A549 (cell line): ENCODE results near the gene RHOJ. TPM values are rescaled to one million over a fixed set of nuclear protein-coding genes. Genes with fewer than 3 reads are reported as not detected.

Experiments used
- ATAC-seq, 2 experiments: fragments of 200-7000 bp in 1 of 2; fragments of >200 bp in 1 of 2; cut with Nextera tagmentation in 1 of 2; cut with Tn5 transposase in 1 of 2; 3 replicates each; pipeline versions ENCODE4 v1.8.0 to v1.9.1; 2018 to 2020; ENCODE audit warnings: mild to moderate bottlenecking in 1 of 2, moderate library complexity in 1 of 2
- CTCF ChIA-PET: fragments of 300-600 bp; sonication (Branson Sonifier 250); formaldehyde crosslinking; extraction: SDS; loops from one replicate; lab custom pipeline; 2021; ENCODE audit warnings: antibody characterized with exemption, inconsistent platforms; lab: Yijun Ruan, JAX
- POLR2A ChIA-PET: fragments of 350-600 bp; formaldehyde crosslinking; extraction: SDS; loops from one replicate; lab custom pipeline; 2021; ENCODE audit warnings: antibody characterized with exemption, inconsistent platforms; lab: Yijun Ruan, JAX
- DNase-seq, 2 experiments: peaks; one replicate each; pipeline versions ENCODE4 v3.0.0 to v3.0.0-alpha.2; 2011 to 2016; ENCODE audit warnings: low read depth in 1 of 2, low spot score in 1 of 2
- FAIRE-seq: peaks from 2 replicates; lab custom pipeline; 2011; peaks lifted over from hg19 to GRCh38; lab: Jason Lieb, UNC
- H3K27ac ChIP-seq, 2 experiments: fragments of >200 bp; sonication (Bioruptor Twin); formaldehyde crosslinking; 3 replicates each; pipeline ENCODE4 v1.5.1; 2016 to 2017
- H3K4me1 ChIP-seq: fragments of >200 bp; sonication (Bioruptor Twin); formaldehyde crosslinking; 3 replicates; pipeline ENCODE4 v1.6.1; 2016
- H3K4me2 ChIP-seq: fragments of >200 bp; sonication (Bioruptor Twin); formaldehyde crosslinking; 3 replicates; pipeline ENCODE4 v1.6.1; 2016
- H3K4me3 ChIP-seq: fragments of >200 bp; sonication (Bioruptor Twin); formaldehyde crosslinking; 3 replicates; pipeline ENCODE4 v1.5.1; 2016
- H3K9me3 ChIP-seq: fragments of >200 bp; sonication (Bioruptor Twin); formaldehyde crosslinking; 3 replicates; pipeline ENCODE4 v1.6.1; 2016
- BCL3 ChIP-seq: fragments of >200 bp; sonication (Bioruptor Twin); formaldehyde crosslinking; IDR thresholded peaks from 3 replicates; pipeline ENCODE4 v1.6.1; 2016
- CBX2 ChIP-seq: fragments of 200-600 bp; sonication (generic); IDR thresholded peaks from 2 replicates; pipeline ENCODE4 v1.6.1; 2016; ENCODE audit warnings: low read depth, mild to moderate bottlenecking, borderline replicate concordance
- CBX8 ChIP-seq: fragments of 200-600 bp; sonication (generic); IDR thresholded peaks from 2 replicates; pipeline ENCODE4 v1.6.1; 2016
- CHD4 ChIP-seq: fragments of 200-600 bp; sonication (generic); IDR thresholded peaks from 2 replicates; pipeline ENCODE4 v1.6.1; 2016; ENCODE audit warnings: antibody characterized with exemption, mild to moderate bottlenecking, borderline replicate concordance
- EHMT2 ChIP-seq: fragments of 200-600 bp; sonication (generic); IDR thresholded peaks from 2 replicates; pipeline ENCODE4 v1.6.1; 2016; ENCODE audit warnings: antibody characterized with exemption, low read depth, mild to moderate bottlenecking, moderate library complexity
- ELK1 ChIP-seq: fragments of 150-350 bp; IDR thresholded peaks from 2 replicates; pipeline ENCODE4 v1.6.1; 2014; ENCODE audit warnings: low read depth, mild to moderate bottlenecking, low read length
- FOXS1 ChIP-seq: fragments of 250-450 bp; sonication (Bioruptor Pico); IDR thresholded peaks from 2 replicates; pipeline ENCODE4 v1.5.0; 2020; ENCODE audit warnings: mild to moderate bottlenecking, moderate library complexity
- GATA3 ChIP-seq: IDR thresholded peaks from 2 replicates; pipeline ENCODE4 v1.6.1; 2012; ENCODE audit warnings: borderline replicate concordance
- HEYL ChIP-seq: fragments of 250-450 bp; sonication (Bioruptor Pico); IDR thresholded peaks from 2 replicates; pipeline ENCODE4 v1.8.0; 2021; ENCODE audit warnings: mild to moderate bottlenecking, moderate library complexity
- HOXA7 ChIP-seq: fragments of 250-450 bp; sonication (Bioruptor Pico); IDR thresholded peaks from 2 replicates; pipeline ENCODE4 v1.5.0; 2020; ENCODE audit warnings: mild to moderate bottlenecking, moderate library complexity
- HOXB5 ChIP-seq: fragments of 250-450 bp; sonication (Bioruptor Pico); IDR thresholded peaks from 2 replicates; pipeline ENCODE4 v1.5.0; 2020; ENCODE audit warnings: mild to moderate bottlenecking, moderate library complexity
- JUN ChIP-seq, 2 experiments: fragments of >200 bp; sonication (Bioruptor Twin); formaldehyde crosslinking; IDR thresholded peaks; 2 replicates in 1 of 2; 3 replicates in 1 of 2; pipeline ENCODE4 v1.6.1; 2016 to 2017
- JUNB ChIP-seq: fragments of >200 bp; sonication (Bioruptor Twin); formaldehyde crosslinking; IDR thresholded peaks from 2 replicates; pipeline ENCODE4 v1.6.1; 2016
- KDM5A ChIP-seq: fragments of 200-600 bp; sonication (generic); IDR thresholded peaks from 2 replicates; pipeline ENCODE4 v1.6.1; 2016; ENCODE audit warnings: antibody characterized with exemption, mild to moderate bottlenecking
- MAZ ChIP-seq: fragments of 150-350 bp; IDR thresholded peaks from 2 replicates; pipeline ENCODE4 v1.6.1; 2014; ENCODE audit warnings: antibody characterized with exemption, low read depth, low read length, borderline replicate concordance
- MYC ChIP-seq: IDR thresholded peaks from 2 replicates; pipeline ENCODE4 v1.6.1; 2012; ENCODE audit warnings: mild to moderate bottlenecking, inconsistent platforms, low read length, improper control_type of control experiment, borderline replicate concordance
- NFE2L2 ChIP-seq: fragments of 150-350 bp; conservative IDR thresholded peaks from 2 replicates; pipeline ENCODE4 v1.6.1; 2014; ENCODE audit warnings: low read length
- NR3C1 ChIP-seq: fragments of >200 bp; sonication (Bioruptor Twin); formaldehyde crosslinking; IDR thresholded peaks from 3 replicates; pipeline ENCODE4 v1.6.1; 2017
- POLR2AphosphoS2 ChIP-seq: conservative IDR thresholded peaks from 2 replicates; pipeline ENCODE4 v1.6.1; 2012; ENCODE audit warnings: low read length, improper control_type of control experiment, inconsistent platforms
- REST ChIP-seq: fragments of 200-600 bp; sonication (generic); IDR thresholded peaks from 2 replicates; pipeline ENCODE4 v1.6.1; 2016; ENCODE audit warnings: antibody characterized with exemption, mild to moderate bottlenecking, moderate library complexity
- RFX5 ChIP-seq: fragments of 450-650 bp; IDR thresholded peaks from 2 replicates; pipeline ENCODE4 v1.7.1; 2014; ENCODE audit warnings: antibody characterized with exemption, mild to moderate bottlenecking, moderate library complexity
- RNF2 ChIP-seq: fragments of 200-600 bp; sonication (generic); IDR thresholded peaks from 2 replicates; pipeline ENCODE4 v1.6.1; 2016; ENCODE audit warnings: low read depth, mild to moderate bottlenecking, antibody characterized with exemption, moderate library complexity, borderline replicate concordance
- SMC3 ChIP-seq: fragments of >200 bp; sonication (Bioruptor Twin); formaldehyde crosslinking; IDR thresholded peaks from 3 replicates; pipeline ENCODE4 v1.6.1; 2018; ENCODE audit warnings: inconsistent platforms
- SREBF2 ChIP-seq: fragments of 450-650 bp; IDR thresholded peaks from 2 replicates; pipeline ENCODE4 v1.6.1; 2014; ENCODE audit warnings: mild to moderate bottlenecking, moderate library complexity
- TP53 ChIP-seq: fragments of 250-450 bp; sonication (Bioruptor Pico); IDR thresholded peaks from 2 replicates; pipeline ENCODE4 v1.5.0; 2021; ENCODE audit warnings: mild to moderate bottlenecking, moderate library complexity
- ZNF302 ChIP-seq: fragments of 250-450 bp; sonication (Bioruptor Pico); IDR thresholded peaks from 2 replicates; pipeline ENCODE4 v1.9.0; 2021; ENCODE audit warnings: inconsistent platforms, mild to moderate bottlenecking, moderate library complexity
- WGBS: methylation state at CpG from one replicate; pipeline ENCODE4 v1.1.6; 2017; ENCODE audit errors: missing lambda C conversion rate; 5-methylcytosine and 5-hydroxymethylcytosine counted together
- polyA plus RNA-seq, 4 experiments: library from polyadenylated mRNA; depleted of rRNA in 3 of 4; stranded (reverse); fragments of >200 nt; fragmentation: RNase III in 1 of 4; extraction: RNeasy Plus Mini Kit Qiagen cat#74134 plus additional on column Dnase treatment in 1 of 4; gene quantifications; 2 replicates in 3 of 4; 3 replicates in 1 of 4; pipeline ENCODE4 v1.2.3, GENCODE V29; 2011 to 2017

RHOJ gene
- polyA plus RNA-seq, 2 of the 4 experiments (the other 2 are of a cell fraction), result not detected

GRCh38 chr14:63220526-63220925 lies 16.3 kb downstream of the RHOJ start:
- Histone ChIP-seq H3K27ac (no peak overlapping the region), H3K9me3 (no peaks in the 10 kb centered on the region), H3K4me1 (no peaks in the 10 kb centered on the region), H3K4me2 (no peak overlapping the region)
- DNase-seq, result no peak
- CTCF ChIA-PET, result no interaction called here
- TF ChIP-seq MAZ, result no peak
- TF ChIP-seq JUNB, result no peak
- no peak for TF ChIP-seq CHD4
- no peak for TF ChIP-seq RNF2
- TF ChIP-seq RFX5, result no peak
- no peak for TF ChIP-seq HOXB5 (CRISPR knock-in tag)
- TF ChIP-seq MYC, result no peak
- no peak for TF ChIP-seq JUN (IDR thresholded peaks at IDR 0.05)
- TF ChIP-seq HEYL, result no peak
- no peak for TF ChIP-seq POLR2AphosphoS2
- TF ChIP-seq, all 56 proteins: peak for 0
- WGBS, result 1% methylated on average over 3 of the region's 3 CpGs
- POLR2A ChIA-PET, result no interaction called here
- no peak overlapping the region for H3K4me3 ChIP-seq
- ATAC-seq, result no peak
- FAIRE-seq, result no peak

GRCh38 chr14:63223596-63223995 lies 19.4 kb downstream of the RHOJ start:
- no peak for FAIRE-seq
- Histone ChIP-seq H3K4me3 (no peak overlapping the region), H3K4me1 (no peaks in the 10 kb centered on the region), H3K4me2 (no peak overlapping the region), H3K27ac (no peak overlapping the region), H3K9me3 (no peaks in the 10 kb centered on the region)
- TF ChIP-seq JUNB (no peak), CBX8 (no peak), SMC3 (no peak), HOXA7 (CRISPR knock-in tag) (no peak)
- ATAC-seq, result no peak
- POLR2A ChIA-PET, result no interaction called here
- CTCF ChIA-PET, result no interaction called here
- WGBS, result 13% methylated on average over 3 of the region's 3 CpGs
- DNase-seq, result no peak

- H3K27ac ChIP-seq, result no peak overlapping the region
- no peak overlapping the region for H3K4me2 ChIP-seq
- H3K4me3 ChIP-seq, result no peak overlapping the region
- ChIA-PET CTCF (interaction anchor here (0.7 kb wide), 1 partner anchor 1044 kb away, joined by 3 read pairs; no protein-coding TSS in a partner anchor), POLR2A (no interaction called here)
- H3K9me3 ChIP-seq, result no peaks in the 10 kb centered on the region
- WGBS, result 28% methylated on average over 4 of the region's 4 CpGs
- ATAC-seq (no peak), FAIRE-seq (no peak)
- no peaks in the 10 kb centered on the region for H3K4me1 ChIP-seq
- TF ChIP-seq REST (no peak), EHMT2 (no peak), BCL3 (no peak), CBX2 (no peak)
- TF ChIP-seq, all 56 proteins: peak for 0
- DNase-seq, result no peak
Observed at GRCh38 chr14:63224196-63224595, 20.0 kb downstream of the RHOJ start.

- POLR2A ChIA-PET, result no interaction called here
- FAIRE-seq, result no peak
- no peak for TF ChIP-seq FOXS1 (CRISPR knock-in tag)
- no peak for TF ChIP-seq SREBF2
- no peak for TF ChIP-seq KDM5A
- TF ChIP-seq ZNF302, result no peak
- no peak for TF ChIP-seq GATA3
- TF ChIP-seq BCL3, result no peak
- no peak for TF ChIP-seq ELK1
- no peak for TF ChIP-seq NFE2L2
- no peak for TF ChIP-seq HOXB5 (CRISPR knock-in tag)
- TF ChIP-seq TP53 (CRISPR knock-in tag), result no peak
- no peak for TF ChIP-seq NR3C1
- TF ChIP-seq RNF2, result no peak
- TF ChIP-seq CBX2, result no peak
- no peak for TF ChIP-seq MYC
Observed at GRCh38 chr14:63228217-63228616, 24.0 kb downstream of the RHOJ start.

More at GRCh38 chr14:63228217-63228616, 24.0 kb downstream of the RHOJ start:
- Histone ChIP-seq H3K27ac (no peak overlapping the region), H3K4me3 (no peak overlapping the region), H3K4me2 (no peak overlapping the region), H3K9me3 (no peaks in the 10 kb centered on the region), H3K4me1 (no peaks in the 10 kb centered on the region)
- no peak for DNase-seq
- CTCF ChIA-PET, result no interaction called here
- no peak for ATAC-seq
- WGBS, result 8% methylated on average over 2 of the region's 2 CpGs
